ENCODE measurements around the gene VAMP7.
"Not testable (repeated sequence)": the region's sequence is repeated elsewhere in the genome, so short reads cannot be mapped to it uniquely, and the experiment has no call there.

VAMP7 gene

DNA sequence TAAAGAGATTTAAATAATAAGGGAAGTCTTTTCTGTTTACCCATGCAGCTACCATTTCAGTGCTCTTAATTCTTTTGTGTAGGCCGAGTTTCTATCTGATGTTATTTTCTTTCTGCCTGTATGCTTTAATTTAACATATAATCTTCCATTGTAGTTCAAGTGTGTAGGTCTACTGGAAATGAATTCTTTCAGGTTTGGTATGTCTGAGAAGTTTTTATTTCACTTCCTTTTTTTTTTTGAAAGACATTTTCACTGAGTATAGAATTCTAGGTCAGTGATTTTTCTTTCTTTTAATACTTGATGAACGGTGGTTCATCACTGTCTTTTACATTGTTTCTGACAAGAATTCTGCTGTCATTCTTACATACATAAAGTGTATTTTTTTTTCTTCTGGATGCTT, 42.1 kb downstream of the VAMP7 start:
- DNase-seq = no peak

DNA sequence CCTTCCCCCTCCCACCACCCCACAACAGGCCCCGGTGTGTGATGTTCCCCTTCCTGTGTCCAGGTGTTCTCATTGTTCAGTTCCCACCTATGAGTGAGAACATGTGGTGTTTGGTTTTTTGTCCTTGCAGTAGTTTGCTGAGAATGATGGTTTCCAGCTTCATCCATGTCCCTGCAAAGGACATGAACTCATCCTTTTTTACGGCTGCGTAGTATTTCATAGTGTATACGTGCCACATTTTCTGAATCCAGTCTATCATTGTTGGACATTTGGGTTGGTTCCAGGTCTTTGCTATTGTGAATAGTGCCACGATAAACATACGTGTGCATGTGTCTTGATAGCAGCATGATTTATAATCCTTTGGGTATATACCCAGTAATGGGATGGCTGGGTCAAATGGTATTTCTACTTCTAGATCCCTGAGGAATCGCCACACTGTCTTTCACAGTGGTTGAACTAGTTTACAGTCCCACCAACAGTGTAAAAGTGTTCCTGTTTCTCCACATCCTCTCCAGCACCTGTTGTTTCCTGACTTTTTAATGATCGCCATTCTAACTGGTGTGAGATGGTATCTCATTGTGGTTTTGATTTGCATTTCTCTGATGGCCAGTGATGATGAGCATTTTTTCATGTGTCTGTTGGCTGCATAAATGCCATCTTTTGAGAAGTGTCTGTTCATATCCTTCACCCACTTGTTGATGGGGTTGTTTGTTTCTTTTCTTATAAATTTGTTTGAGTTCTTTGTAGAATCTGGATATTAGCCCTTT, 49.9 kb downstream of the VAMP7 start:
- not testable (repeated sequence) for DNase-seq

DNA sequence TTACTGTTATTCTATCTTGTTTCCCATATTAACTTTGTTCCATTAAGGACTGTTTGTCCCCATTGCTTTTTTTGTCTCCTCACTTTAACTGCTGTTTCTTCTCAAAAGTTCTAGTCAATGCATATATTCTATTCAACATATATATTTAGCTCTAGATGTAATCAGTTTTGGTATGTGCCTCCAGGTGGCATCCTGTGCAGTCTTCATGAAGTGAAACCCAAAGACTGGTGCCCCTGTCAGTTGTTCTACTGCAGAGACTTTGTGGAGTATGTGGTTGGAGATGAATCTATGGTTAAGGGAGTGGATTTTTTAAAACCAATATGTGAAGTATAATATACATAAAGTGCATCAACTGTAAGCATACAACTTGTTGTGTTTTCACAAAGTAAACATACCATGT, 57.0 kb downstream of the VAMP7 start:
- no peak for DNase-seq

DNA sequence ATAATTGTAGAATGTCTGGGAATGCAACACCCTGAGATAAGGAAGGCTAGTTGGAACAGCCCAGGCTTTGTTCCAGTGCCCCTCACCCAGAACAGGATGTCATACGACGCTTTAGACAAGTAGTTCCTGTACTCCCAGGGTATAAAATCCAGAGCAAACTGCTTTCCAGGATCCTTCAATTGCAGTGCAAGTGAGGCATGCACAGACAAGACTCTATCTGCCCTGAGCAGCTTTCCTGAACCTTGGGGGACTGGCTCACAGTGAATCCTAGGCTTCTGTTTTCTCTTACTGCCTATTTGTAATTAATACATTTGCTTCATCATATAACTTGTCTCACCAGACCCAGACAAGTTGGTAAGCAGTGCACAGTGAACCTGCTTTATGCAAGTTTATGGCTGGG, 68.0 kb downstream of the VAMP7 start:
- DNase-seq = peak; percentile 10

DNA sequence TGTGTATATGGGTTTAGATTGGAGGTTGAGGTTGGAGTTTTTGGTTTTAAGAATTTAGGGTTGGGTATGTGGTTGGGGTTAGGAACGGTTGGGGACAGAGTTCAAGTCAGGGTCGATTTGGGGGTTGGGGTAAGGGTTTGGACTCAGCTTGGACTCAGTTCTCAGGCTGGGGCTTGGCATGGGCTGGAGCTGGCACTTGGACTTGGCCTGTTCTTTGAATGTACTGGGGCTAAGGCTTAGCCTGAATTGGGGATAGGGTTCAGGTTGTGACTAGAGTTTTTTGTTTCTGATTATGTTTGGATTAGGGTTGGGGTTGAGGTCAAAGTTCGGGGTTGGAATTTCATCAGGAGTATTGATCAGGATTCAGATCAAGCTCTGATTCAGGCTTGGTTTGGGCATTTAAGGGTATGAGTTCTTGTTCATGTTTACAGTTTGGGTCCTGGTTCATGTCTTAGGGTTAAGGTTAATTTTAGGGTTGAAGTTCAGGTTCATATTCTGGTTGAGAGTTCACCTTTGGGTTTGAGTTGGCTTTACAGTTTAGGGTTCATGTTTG, 70.2 kb downstream of the VAMP7 start:
- DNase-seq = no peak

DNA sequence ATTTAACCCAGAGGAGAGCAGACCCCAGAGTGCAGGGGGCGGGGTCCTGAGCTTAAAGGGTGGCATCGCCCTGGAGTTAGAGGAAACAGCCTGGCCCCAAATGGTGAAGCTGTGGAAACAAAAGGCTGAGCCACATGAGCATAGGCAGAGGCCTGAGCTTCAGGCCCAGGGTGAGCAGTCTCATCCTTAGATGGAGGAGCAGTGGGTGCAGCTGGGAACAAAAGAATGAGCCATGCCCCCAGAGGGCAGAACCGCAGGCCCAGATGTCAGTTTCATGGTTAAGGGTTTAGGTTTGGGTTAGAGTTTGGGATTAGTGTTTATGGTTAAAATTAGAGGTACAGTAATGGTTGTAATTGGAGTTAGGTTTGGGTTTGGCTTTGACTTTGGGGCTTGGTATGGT, 71.9 kb downstream of the VAMP7 start:
- DNase-seq = no peak

DNA sequence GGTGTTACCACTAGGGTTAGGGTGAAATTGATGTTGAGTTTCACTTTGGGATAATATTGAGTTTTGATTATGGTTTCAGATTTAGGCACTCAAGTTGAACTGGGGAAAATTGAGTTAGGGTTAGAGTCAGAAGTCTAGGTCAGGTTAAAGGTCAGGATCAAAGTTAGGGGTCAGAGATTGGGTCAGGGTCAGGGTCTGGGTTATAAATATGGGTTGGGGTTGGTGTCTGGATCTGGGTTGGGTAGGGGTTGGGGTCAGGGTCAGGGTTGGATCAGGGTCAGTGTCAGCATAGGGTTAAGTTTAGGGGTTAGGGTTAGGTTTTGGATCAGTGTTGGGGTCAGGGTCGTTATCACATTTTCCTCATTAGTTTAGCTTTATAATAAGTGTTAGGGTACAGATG, 73.6 kb downstream of the VAMP7 start:
- no peak for DNase-seq

DNA sequence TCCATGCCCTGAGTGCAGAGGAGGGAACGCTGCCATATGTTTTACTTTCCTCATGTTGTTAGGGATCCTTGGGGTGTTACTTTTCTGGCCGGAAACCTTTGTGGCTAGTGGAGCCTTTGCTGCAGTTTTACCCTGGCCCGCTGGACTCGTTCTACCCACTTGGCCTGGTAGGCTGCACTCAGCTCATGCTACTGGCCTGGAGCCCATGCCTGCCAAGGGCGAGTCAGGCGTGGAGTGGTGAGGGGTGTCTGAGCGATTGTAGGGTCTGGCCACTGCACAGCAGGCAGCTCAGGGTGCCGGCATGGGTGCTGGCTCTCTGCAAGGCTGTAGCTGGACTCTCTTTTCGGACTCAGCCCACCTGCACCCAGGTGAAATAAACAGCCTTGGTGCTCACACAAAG, 75.0 kb downstream of the VAMP7 start:
- DNase-seq = no peak

DNA sequence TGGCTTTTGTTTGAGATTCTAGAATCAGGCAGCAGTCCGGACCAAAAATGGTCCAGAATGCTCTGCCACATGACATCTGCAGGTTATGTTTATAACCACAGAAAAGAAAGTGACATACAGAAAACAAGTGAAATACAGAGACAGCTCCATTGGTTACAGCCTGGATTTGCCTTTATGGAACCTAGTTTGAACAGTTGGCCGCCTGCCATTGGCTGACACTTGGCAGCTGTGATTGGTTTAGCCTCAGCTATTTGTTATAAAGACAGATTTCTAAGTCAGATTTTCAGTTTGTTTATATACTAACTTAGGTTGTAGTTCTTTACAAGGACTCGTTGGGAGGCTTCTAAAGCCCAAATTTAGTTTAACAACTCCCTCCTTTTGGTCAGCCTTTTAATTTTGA, 75.5 kb downstream of the VAMP7 start:
- no peak for DNase-seq

DNA sequence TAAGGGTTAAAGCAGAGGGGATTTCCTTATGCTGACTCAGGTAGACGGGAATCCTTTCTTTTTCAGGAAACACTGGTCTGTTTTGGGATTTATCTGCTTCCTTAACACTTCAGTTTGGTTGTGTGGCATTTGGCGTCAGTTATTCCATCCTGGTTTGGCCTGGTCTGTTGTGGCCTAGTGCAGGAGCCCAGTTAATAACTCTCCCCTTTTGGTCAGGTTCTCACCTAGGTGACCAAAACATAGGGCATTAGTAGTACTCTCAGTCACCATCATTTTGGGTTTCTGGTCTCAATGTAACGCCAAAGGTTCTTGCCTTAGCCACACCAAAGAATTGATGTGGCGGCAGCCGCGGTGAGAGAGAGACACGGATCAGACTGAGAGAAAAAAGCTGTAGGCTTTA, 76.7 kb downstream of the VAMP7 start:
- no peak for DNase-seq

DNA sequence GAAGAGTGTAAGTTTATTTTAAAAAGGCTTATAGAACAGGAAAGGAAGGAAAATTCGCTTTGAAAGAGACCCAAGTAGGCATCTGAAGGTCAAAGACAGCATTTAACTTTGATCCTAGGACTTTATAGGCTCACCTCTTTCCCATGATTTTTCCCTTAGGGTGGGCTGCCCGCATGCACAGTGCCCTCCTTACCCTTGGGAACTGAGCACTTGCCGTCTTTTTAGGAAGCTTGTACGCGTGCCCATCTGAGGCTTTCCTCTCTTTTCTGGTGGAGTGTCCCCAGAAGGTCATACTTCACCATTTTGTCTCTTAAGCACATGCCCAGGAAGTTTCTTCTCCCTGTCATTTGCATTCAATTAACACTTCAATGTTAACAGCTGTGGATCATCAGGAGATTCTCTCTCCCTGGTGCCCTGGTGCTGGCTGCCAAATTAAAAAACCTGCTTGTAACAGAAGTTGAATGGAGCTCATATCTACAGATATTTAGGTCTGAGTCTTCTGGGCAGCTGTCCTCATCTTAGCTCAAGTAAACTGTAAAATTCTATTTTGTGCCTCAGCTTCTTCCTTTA, 78.0 kb downstream of the VAMP7 start:
- DNase-seq = no peak

DNA sequence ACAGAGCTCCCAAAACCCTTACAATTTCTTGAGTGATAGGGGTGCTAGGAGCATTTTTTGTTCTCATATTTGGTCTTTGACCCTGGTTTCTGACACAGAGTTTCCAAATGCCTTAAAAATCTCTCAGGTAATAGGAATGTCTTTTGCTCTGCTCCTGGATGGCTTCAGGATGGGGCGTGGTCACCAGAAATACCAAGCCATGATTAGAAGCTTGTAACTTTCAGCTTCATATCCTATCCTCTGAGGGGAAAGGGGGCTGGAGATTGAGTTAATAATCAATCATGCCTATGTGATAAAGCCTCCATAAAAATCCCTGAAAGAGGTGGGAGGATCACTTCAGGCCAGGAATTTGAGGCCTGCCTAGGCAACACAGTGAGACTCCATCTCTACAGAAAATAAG, 81.8 kb downstream of the VAMP7 start:
- DNase-seq = no peak

DNA sequence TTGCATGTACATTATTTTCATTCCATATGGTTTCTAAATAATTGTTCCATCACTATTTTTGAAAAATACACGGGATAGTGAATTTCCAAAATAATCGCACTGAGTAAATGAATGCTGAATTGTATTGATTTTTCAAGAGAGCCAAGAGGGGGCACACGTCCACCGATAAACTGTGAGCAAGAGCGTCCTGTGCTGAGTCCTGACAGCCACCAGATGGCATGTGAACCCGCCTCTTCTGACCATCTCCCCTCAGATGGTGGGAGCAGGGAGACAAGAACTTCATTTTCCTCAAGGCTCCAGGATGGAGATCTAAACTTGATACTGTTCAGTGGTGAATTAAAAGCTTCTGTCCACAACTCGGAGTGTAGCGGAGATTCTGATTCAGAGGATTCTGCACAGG, 85.7 kb downstream of the VAMP7 start:
- DNase-seq = no peak

DNA sequence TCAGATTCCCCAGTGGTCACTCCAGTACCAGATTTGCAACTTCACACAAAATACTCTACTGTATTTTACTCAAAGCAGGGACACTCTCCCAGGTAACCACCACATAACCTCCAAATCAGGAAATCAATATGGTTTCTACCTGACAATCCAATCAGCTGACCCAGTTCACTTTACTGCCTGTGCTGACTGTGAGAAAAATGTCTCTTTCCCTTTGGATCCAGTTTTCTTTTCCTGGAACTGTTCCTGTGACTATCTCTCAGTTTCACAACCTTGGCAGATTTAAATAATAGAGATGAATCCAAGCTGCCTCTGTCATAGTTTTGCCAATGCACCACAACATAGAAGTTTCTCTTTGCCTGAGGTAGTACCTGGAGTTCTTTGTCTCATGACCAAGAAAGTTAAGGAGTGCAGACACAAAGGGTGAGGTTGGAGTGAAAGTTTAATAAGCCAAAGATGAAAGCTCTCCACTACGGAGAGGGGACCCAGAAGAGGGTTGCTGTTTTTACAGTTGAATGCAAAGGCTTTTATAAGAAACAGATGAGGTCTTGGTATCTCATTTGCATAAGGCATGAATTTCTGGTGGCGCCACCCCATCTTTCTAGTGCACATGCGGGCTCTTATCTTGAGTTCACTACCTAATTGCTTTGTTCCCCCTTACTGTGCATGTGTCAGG, 86.6 kb downstream of the VAMP7 start:
- no peak for DNase-seq

DNA sequence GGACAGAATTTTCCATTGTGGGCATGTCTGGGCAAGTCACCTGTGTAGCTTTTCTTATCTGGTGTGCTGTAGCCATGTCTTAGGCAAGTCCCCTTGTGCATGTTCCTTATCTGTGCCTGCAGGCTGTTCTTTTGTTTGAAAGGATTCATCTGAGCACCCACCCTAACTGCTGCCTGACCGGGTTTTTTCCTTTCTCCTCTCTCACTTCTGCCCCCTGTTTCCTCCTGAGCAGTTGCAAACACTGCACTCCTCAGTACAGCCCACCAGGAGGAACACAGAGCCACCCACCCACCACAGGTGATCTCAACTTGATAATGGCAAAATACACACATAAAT, 87.1 kb downstream of the VAMP7 start:
- no peak for DNase-seq

DNA sequence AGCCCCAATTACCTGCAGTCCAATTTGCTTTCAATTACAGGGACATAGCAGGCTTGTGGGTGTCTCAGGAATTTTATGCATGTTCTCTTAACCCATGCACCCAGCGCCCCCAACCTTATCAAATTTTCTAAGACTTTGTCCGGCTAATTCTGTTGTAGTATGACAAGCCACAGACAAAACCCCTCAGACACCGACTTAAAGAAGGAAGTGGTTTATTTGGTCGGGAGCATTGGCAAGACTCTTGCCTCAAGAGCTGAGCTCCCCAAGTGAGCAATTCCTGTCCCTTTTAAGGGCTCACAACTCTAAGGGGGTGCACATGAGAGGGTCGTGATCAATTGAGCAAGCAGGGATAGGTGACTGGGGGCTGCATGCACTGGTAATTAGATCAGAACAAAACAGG, 87.6 kb downstream of the VAMP7 start:
- no peak for DNase-seq

DNA sequence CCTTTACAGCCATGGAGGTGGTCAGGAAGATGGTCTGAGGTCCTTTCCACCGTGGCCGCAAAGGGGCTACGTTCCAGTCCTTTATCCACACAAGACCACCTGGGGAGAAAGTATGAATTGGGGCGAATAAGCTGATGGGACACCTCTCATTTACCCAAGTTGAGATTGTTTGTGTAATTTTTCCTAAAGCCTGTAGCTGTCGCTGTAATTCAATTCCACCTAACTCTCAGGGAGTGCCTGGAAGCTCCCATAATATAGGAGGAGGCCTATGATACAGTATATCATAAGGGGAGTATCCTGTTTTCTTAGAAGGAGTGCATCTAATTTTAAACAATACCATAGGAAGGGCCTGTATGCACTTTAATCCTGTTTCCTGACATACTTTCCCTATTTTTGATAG, 90.5 kb downstream of the VAMP7 start:
- DNase-seq = peak; percentile 6

DNA sequence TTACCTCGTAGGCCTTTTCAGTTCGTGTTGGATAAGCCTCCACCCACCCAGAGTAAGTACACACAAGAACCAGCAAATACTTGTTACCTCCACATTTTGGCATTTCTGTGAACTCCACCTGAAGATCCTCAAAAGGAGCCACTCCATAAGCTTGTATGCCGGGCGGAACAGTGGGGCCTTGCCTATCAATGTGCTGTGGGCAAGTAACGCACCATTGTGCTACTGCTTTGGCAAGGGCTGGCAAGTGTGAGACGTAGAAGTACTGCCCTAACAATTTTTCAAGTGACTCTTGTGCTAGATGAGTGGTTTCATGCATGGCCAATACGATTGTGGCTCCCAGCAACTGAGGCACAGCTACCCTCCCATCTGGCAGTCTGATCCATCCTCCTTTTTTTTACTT, 91.1 kb downstream of the VAMP7 start:
- peak; percentile 78 for DNase-seq

DNA sequence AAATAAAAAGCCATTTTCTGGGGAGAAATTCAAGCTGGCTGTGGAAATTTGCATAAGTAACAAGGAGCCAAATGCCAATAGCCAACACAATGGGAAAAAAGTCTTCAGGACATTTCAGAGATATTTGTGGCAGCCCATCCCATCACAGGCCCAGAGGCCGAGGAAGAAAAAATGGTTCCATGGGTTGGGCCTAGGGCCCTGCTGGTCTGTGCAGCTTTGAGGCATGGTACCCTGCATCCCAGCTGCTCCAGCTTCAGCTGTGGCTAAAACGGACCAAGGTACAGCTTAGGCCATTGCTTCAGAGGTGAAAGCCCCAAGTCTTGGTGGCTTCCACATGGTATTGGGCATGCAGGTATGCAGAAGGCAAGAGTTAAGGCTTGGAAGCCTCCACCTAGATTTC, 102.2 kb downstream of the VAMP7 start:
- no peak for DNase-seq

DNA sequence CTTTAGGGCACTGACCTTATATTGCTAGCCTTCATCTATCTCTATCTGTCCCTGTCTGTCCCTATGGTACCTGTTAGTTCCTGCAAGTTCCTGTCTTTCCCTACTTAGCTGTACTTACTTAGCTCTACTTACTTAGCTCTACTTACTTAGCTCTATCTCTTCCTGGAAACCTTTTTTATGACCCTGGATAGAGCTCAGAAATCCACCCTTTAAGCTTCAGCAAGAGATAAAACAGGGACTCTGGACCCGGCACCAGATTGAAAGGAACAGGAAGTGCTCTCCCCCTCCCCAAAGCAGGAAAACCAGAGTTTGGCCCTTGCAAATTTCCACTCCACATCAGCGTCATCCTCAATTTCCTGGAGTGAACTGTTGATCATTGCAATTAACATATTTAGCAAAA, 104.1 kb downstream of the VAMP7 start:
- no peak for DNase-seq

DNA sequence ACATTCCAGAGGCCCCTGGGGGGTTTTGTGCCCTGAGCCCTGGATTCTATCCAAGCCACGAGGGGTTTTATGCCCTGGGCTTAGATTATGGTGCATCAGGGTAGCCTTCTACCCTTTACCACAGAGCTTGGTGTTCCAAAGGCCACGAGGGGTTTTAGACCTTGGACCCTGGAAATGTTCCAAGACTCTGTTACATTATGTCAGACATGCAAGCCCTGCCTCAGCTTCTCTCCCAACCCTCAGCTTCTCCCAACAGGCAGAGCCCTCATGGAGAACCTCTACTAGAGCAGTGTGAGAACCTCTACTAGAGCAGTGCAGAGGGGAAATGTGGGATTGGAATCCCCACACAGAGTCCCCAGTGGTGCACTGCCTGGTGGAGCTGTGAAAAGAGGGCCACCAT, 105.8 kb downstream of the VAMP7 start:
- DNase-seq = not testable (repeated sequence)

DNA sequence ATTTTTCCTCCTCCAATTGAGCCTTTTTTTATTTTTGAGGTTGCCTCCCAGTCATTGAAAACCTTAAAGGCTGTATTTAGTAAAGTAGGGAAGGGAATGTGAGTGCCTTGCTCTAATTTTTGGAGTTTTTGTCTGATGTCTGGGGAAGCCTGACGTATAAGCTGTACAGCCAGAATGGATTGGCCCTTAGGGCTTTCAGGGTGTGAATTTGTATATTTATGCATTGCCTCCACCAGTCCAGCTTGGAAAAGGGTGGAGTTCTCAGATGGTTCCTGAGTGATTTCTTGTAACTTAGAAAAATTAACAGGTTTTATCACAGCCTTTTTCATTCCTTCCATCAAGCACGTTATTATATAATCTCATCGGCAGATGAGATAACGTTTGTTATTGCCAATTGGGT, 107.7 kb downstream of the VAMP7 start:
- DNase-seq = no peak
